Glutamatergic neuron (in vitro differentiated cells): ENCODE results near the gene GALNT7. TPM values are rescaled to one million over a fixed set of nuclear protein-coding genes. Genes with fewer than 3 reads are reported as not detected.

ENCODE experiments used
- DNase-seq: peaks from one replicate; pipeline ENCODE4 v3.0.0; 2022
- H3K27ac Mint-ChIP-seq: one replicate; pipeline ENCODE4 v1.8.0; 2020; ENCODE audit warnings: mild to moderate bottlenecking, mixed read lengths, inconsistent platforms; ENCODE audit not compliant: unreplicated experiment
- H3K27me3 Mint-ChIP-seq: one replicate; pipeline ENCODE4 v1.8.0; 2020; ENCODE audit warnings: mild to moderate bottlenecking, moderate library complexity, mixed read lengths, inconsistent platforms; ENCODE audit not compliant: unreplicated experiment
- H3K36me3 Mint-ChIP-seq: one replicate; pipeline ENCODE4 v1.8.0; 2020; ENCODE audit warnings: mild to moderate bottlenecking, mixed read lengths, inconsistent platforms; ENCODE audit not compliant: unreplicated experiment
- H3K4me1 Mint-ChIP-seq: one replicate; pipeline ENCODE4 v1.8.0; 2020; ENCODE audit warnings: mild to moderate bottlenecking, low read depth, mixed read lengths, inconsistent platforms; ENCODE audit not compliant: unreplicated experiment
- H3K4me3 Mint-ChIP-seq: one replicate; pipeline ENCODE4 v1.8.0; 2020; ENCODE audit warnings: mild to moderate bottlenecking, mixed read lengths, inconsistent platforms; ENCODE audit not compliant: unreplicated experiment
- H3K9me3 Mint-ChIP-seq: one replicate; pipeline ENCODE4 v1.8.0; 2020; ENCODE audit warnings: mild to moderate bottlenecking, moderate library complexity, mixed read lengths, inconsistent platforms; ENCODE audit not compliant: unreplicated experiment
- total RNA-seq: library from RNA; stranded (reverse); fragmentation: NEBNext Ultra II Directional; extraction: Animal tissue kit (Norgen Biotek cat#: 25700); gene quantifications from one replicate; pipeline ENCODE4 v1.2.1, GENCODE V29; 2021; ENCODE audit not compliant: unreplicated experiment
- TF ChIP-seq, protein P1 (sequence below): fragments of 200-600 bp; sonication (generic); IDR thresholded peaks from one replicate; pipeline ENCODE4 v1.5.0; 2021; ENCODE audit not compliant: partially characterized antibody, unreplicated experiment

GALNT7 gene
- total RNA-seq, 1 donor from 2014 or later: 17.9 TPM

GRCh38 chr4:173332963-173333657 is 164.5 kb downstream of the GALNT7 start:
- Mint-ChIP-seq H3K27ac (peak overlapping the region; percentile 20), H3K36me3 (no peaks in the 10 kb centered on the region), H3K4me1 (peaks cover 7% of the 10 kb centered on the region), H3K9me3 (peaks cover 12% of the 10 kb centered on the region), H3K27me3 (peaks cover 3% of the 10 kb centered on the region), H3K4me3 (peak overlapping the region; percentile 95)
- TF ChIP-seq, protein P1, sequence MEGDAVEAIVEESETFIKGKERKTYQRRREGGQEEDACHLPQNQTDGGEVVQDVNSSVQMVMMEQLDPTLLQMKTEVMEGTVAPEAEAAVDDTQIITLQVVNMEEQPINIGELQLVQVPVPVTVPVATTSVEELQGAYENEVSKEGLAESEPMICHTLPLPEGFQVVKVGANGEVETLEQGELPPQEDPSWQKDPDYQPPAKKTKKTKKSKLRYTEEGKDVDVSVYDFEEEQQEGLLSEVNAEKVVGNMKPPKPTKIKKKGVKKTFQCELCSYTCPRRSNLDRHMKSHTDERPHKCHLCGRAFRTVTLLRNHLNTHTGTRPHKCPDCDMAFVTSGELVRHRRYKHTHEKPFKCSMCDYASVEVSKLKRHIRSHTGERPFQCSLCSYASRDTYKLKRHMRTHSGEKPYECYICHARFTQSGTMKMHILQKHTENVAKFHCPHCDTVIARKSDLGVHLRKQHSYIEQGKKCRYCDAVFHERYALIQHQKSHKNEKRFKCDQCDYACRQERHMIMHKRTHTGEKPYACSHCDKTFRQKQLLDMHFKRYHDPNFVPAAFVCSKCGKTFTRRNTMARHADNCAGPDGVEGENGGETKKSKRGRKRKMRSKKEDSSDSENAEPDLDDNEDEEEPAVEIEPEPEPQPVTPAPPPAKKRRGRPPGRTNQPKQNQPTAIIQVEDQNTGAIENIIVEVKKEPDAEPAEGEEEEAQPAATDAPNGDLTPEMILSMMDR: no peak
- DNase-seq: no peak

DNA sequence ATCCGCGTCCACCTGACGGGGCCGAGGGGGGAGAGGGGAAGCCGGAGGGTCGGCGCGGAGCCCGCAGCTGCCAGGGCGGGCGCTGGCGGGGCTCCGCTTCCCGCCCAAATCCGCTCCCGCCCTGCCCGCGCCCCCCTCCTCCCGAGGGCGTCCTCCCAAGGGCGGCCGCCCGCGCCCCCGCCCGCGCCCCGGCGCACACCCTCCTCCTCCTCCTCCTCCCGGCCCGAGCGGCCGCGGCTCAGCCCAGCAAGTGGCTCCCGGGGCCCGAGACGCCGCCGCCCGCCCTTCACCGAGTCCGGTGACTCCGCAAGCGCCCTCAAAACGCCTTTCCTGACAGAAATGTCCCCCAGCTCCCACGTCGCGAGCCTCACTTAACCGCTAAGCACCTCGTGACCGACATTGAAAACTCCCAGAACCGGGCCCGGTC is 165.1 kb downstream of the GALNT7 start:
- peaks cover 7% of the 10 kb centered on the region for H3K4me1 Mint-ChIP-seq
- H3K36me3 Mint-ChIP-seq: no peaks in the 10 kb centered on the region
- TF ChIP-seq, protein P1: no peak
- H3K4me3 Mint-ChIP-seq: peak overlapping the region; percentile 99
- H3K27ac Mint-ChIP-seq: peak overlapping the region; percentile 91
- peaks cover 12% of the 10 kb centered on the region for H3K9me3 Mint-ChIP-seq
- peaks cover 3% of the 10 kb centered on the region for H3K27me3 Mint-ChIP-seq
- DNase-seq: peak; percentile 53

GRCh38 chr4:173334085-173334890 is 165.7 kb downstream of the GALNT7 start, which contains the start of gene HMGB2:
TSS of gene HMGB2 (minus strand) at chr4:173334358. CDS start at chr4:173333649, 709 bp downstream.
- H3K36me3 Mint-ChIP-seq: no peaks in the 10 kb centered on the region
- H3K27me3 Mint-ChIP-seq: peaks cover 3% of the 10 kb centered on the region
- H3K9me3 Mint-ChIP-seq: peaks cover 12% of the 10 kb centered on the region
- TF ChIP-seq, protein P1: no peak
- peaks cover 7% of the 10 kb centered on the region for H3K4me1 Mint-ChIP-seq
- DNase-seq: peak; percentile 100
- peak within 1 kb of the TSS; percentile 91 for H3K27ac Mint-ChIP-seq
- peak within 1 kb of the TSS; percentile 99 for H3K4me3 Mint-ChIP-seq

GRCh38 chr4:173334891-173335752 is 166.5 kb downstream of the GALNT7 start:
- Mint-ChIP-seq H3K4me3 (peak overlapping the region; percentile 99), H3K9me3 (peaks cover 12% of the 10 kb centered on the region), H3K27ac (peak overlapping the region; percentile 91), H3K27me3 (peaks cover 3% of the 10 kb centered on the region), H3K4me1 (peaks cover 7% of the 10 kb centered on the region), H3K36me3 (no peaks in the 10 kb centered on the region)
- TF ChIP-seq, protein P1: no peak
- peak; percentile 71 for DNase-seq
